AG20443 (cell line): Measurements from ENCODE around the gene CDH18.

ENCODE experiments used
- DNase-seq: peaks from one replicate; pipeline ENCODE4 v3.0.0; 2012; ENCODE audit warnings: low spot score, mixed read lengths

Gene CDH18

DNA sequence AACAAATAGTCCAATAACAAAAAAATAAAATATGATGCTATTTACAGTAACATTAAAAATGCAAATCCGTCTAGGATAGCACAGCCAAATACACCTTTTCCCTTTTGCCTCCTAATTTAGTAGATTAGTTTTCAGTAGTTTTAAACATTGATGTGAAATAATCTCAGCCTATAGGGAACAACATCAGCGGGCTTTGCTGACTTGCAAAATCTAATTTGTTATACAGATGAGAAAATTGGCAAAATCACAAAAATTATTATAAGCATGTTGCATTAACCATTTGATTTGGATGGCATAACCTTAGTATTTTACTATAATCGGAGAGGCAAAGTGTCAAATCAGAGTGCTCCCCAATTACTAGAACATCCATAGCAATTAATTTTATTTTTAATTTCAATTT is 563.5 kb downstream of the CDH18 start:
- no peak for DNase-seq
